GM21723 (cell line): Measurements from ENCODE around the gene NEURL1B.

ENCODE experiments used
- ATAC-seq: cut with Tn5 transposase; IDR thresholded peaks from one replicate; pipeline ENCODE4 v1.9.1; 2021; ENCODE audit warnings: mild to moderate bottlenecking, moderate library complexity; ENCODE audit not compliant: unreplicated experiment

NEURL1B gene

GRCh38 chr5:172607213-172607793, 33.8 kb upstream of the NEURL1B start:
- no peak for ATAC-seq

- no peak for ATAC-seq
Measured at GRCh38 chr5:172608773-172609172, 32.3 kb upstream of the NEURL1B start.

- no peak for ATAC-seq
Measured at GRCh38 chr5:172610643-172611042, 30.4 kb upstream of the NEURL1B start.

GRCh38 chr5:172611913-172612312, 29.1 kb upstream of the NEURL1B start:
- no peak for ATAC-seq

GRCh38 chr5:172612771-172613170, 28.3 kb upstream of the NEURL1B start:
- ATAC-seq, result no peak

GRCh38 chr5:172616136-172616535, 24.9 kb upstream of the NEURL1B start:
- no peak for ATAC-seq

GRCh38 chr5:172616730-172617129, 24.3 kb upstream of the NEURL1B start:
- no peak for ATAC-seq

GRCh38 chr5:172617817-172618216, 23.2 kb upstream of the NEURL1B start:
- no peak for ATAC-seq

GRCh38 chr5:172618574-172619365, 22.3 kb upstream of the NEURL1B start:
- no peak for ATAC-seq

- ATAC-seq, result no peak
Measured at GRCh38 chr5:172620506-172620905, 20.6 kb upstream of the NEURL1B start.

- ATAC-seq, result no peak
Measured at GRCh38 chr5:172622091-172623046, 18.7 kb upstream of the NEURL1B start.

GRCh38 chr5:172623313-172623980, 17.6 kb upstream of the NEURL1B start:
- no peak for ATAC-seq

GRCh38 chr5:172624083-172624995, 16.7 kb upstream of the NEURL1B start:
- no peak for ATAC-seq

GRCh38 chr5:172624996-172625964, 15.8 kb upstream of the NEURL1B start:
- no peak for ATAC-seq

- no peak for ATAC-seq
Measured at GRCh38 chr5:172626031-172626581, 15.0 kb upstream of the NEURL1B start.

- no peak for ATAC-seq
Measured at GRCh38 chr5:172630082-172630481, 11.0 kb upstream of the NEURL1B start.

- no peak for ATAC-seq
Measured at GRCh38 chr5:172630482-172630881, 10.6 kb upstream of the NEURL1B start.

GRCh38 chr5:172630986-172631385, 10.1 kb upstream of the NEURL1B start:
- no peak for ATAC-seq
